ENCODE data around the gene MPND. TPM values are rescaled to one million over a fixed set of nuclear protein-coding genes. Genes with fewer than 3 reads are reported as not detected.

The MPND gene
- polyA plus RNA-seq, 1 of the 3 experiments (the other 2 are of a cell fraction), result 21.3 TPM

- TF ChIP-seq NFIC (IDR thresholded peaks at IDR 0.05; ENCODE audit: borderline replicate concordance), result no peak
- TF ChIP-seq MXI1 (IDR thresholded peaks at IDR 0.05; ENCODE audit: low read depth, low read length), result no peak
- no peak for TF ChIP-seq USF2 (IDR thresholded peaks at IDR 0.05; ENCODE audit: borderline replicate concordance, low read depth, low read length)
- no peak for TF ChIP-seq YY1 (IDR thresholded peaks at IDR 0.05; ENCODE audit: low read depth)
- no peak for TF ChIP-seq EZH2phosphoT487 (IDR thresholded peaks at IDR 0.05; ENCODE audit: borderline replicate concordance, low read depth)
- no peak for TF ChIP-seq SMC3 (IDR thresholded peaks at IDR 0.05; ENCODE audit: low read depth, low read length)
- TF ChIP-seq ELF1 (IDR thresholded peaks at IDR 0.05), result no peak
Measured at GRCh38 chr19:4361152-4362046, 18.0 kb downstream of the MPND start (continued).

DNA sequence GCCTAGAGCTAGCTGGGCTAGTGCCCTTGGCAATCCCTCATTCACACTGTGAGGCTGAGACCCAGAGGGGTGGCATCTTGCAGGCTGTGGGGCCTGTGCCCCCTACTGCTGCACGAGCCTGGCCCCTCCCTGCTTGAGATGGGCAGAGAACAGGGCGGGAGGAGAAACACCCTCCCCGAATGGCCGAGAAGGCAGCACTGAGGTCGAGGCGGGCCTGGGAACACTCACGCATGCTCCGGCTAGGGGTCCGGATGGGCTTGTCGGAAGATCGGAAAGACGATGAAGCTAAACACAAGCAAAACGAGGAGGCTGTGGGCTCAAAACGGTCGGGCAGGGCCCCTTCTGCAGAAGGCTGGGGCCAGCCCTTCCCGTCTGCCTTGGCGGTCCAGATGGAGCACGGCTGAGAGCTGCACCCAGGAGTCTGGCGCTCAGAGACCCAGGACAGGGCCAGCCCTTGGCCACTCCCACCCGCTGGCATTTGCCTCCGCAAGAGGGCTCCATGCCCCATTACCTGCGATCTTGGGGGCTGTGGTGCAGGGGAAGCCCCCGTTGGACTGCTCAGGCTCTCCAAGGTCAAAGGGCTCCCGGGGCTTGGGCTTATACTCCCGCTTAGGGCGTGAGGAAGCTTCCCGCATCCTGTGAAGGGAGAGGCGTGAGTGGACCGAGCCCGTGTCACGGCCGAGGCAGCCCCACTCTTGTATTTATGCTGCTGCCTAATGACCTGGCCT lies 18.9 kb downstream of the MPND start:
- 96% methylated on average over 27 of the region's 32 CpGs for WGBS (ENCODE audit: low lambda C conversion rate)
- Histone ChIP-seq H3K9ac (no peak overlapping the region), H3K79me2 (ENCODE audit: insufficient read depth) (peaks cover under 1% of the 10 kb centered on the region; the same call in 1 of the 2 replicates), H3K27ac (ENCODE audit: low read depth in 2 of 2, low read length in 1 of 2) (no peak overlapping the region; a peak in 1 of 4 replicates), H3F3A (replicated peaks; ENCODE audit: insufficient read depth) (peaks cover 3% of the 10 kb centered on the region), H3K4me3 (ENCODE audit: low read depth in 2 of 2, low read length in 1 of 2) (no peak overlapping the region), H3K4me1 (ENCODE audit: control insufficient read depth in 1 of 2, insufficient read depth in 2 of 2, low read depth in 1 of 2, low read length in 1 of 2) (no peaks in the 10 kb centered on the region), H3K4me2 (no peak overlapping the region), H3K27me3 (ENCODE audit: insufficient read depth) (no peaks in the 10 kb centered on the region), H2AFZ (ENCODE audit: low read depth) (no peak overlapping the region), H3K9me3 (no peaks in the 10 kb centered on the region), H3K36me3 (replicated peaks in 1 of 2; ENCODE audit: control insufficient read depth in 1 of 2, insufficient read depth in 2 of 2, low read length in 1 of 2) (peaks cover 0 to 61% of the 10 kb centered on the region in 2 experiments), H3K9me2 (no peaks in the 10 kb centered on the region), H4K20me1 (ENCODE audit: insufficient read depth) (no peaks in the 10 kb centered on the region)
- CTCF ChIA-PET, result interaction anchor here (0.6 to 8.5 kb wide), 9 partner anchors 9 to 95 kb away, joined by 3 to 84 read pairs (median 5); partner anchors contain the start of gene MPND
- TF ChIP-seq EZH2phosphoT487 (IDR thresholded peaks at IDR 0.05; ENCODE audit: borderline replicate concordance, low read depth), result no peak
- TF ChIP-seq SMC3 (IDR thresholded peaks at IDR 0.05; ENCODE audit: low read depth, low read length), result no peak
- no peak for TF ChIP-seq TEAD4 (IDR thresholded peaks at IDR 0.05; ENCODE audit: borderline replicate concordance, insufficient read depth)
- no peak for TF ChIP-seq RCOR1 (IDR thresholded peaks at IDR 0.05; ENCODE audit: low read length)
- no peak for TF ChIP-seq RXRA (IDR thresholded peaks at IDR 0.05; ENCODE audit: borderline replicate concordance, low read depth)
- TF ChIP-seq YY1 (IDR thresholded peaks at IDR 0.05; ENCODE audit: low read depth), result no peak
- TF ChIP-seq CTCF (IDR thresholded peaks at IDR 0.05), result no peak
- TF ChIP-seq POLR2AphosphoS5 (IDR thresholded peaks at IDR 0.05; ENCODE audit: low read depth, low read length), result no peak
- no peak for TF ChIP-seq NRF1 (IDR thresholded peaks at IDR 0.05; ENCODE audit: low read depth, low read length)
- TF ChIP-seq RFX5 (IDR thresholded peaks at IDR 0.05; ENCODE audit: low read length), result no peak
- TF ChIP-seq EP300 (IDR thresholded peaks at IDR 0.05; ENCODE audit: borderline replicate concordance in 1 of 2, low read depth in 1 of 2, low read length in 1 of 2), result no peak
- DNase-seq, result no peak
- POLR2A ChIA-PET, result interaction anchor here (1.6 kb wide), 1 partner anchor 10 kb away, joined by 5 read pairs; no protein-coding TSS in a partner anchor
